ENCODE data around the gene GRK6. TPM values are rescaled to one million over a fixed set of nuclear protein-coding genes. Genes with fewer than 3 reads are reported as not detected.
A peak's percentile ranks its signal among the peaks of the same experiment; 100 is the strongest.

GRK6 gene
- total and polyA plus RNA-seq, 9 of the 15 experiments (the other 6 are each of a cell fraction or from before 2014, with no cell fraction given), result 0.63 to 122 (median 44.5) TPM

DNA sequence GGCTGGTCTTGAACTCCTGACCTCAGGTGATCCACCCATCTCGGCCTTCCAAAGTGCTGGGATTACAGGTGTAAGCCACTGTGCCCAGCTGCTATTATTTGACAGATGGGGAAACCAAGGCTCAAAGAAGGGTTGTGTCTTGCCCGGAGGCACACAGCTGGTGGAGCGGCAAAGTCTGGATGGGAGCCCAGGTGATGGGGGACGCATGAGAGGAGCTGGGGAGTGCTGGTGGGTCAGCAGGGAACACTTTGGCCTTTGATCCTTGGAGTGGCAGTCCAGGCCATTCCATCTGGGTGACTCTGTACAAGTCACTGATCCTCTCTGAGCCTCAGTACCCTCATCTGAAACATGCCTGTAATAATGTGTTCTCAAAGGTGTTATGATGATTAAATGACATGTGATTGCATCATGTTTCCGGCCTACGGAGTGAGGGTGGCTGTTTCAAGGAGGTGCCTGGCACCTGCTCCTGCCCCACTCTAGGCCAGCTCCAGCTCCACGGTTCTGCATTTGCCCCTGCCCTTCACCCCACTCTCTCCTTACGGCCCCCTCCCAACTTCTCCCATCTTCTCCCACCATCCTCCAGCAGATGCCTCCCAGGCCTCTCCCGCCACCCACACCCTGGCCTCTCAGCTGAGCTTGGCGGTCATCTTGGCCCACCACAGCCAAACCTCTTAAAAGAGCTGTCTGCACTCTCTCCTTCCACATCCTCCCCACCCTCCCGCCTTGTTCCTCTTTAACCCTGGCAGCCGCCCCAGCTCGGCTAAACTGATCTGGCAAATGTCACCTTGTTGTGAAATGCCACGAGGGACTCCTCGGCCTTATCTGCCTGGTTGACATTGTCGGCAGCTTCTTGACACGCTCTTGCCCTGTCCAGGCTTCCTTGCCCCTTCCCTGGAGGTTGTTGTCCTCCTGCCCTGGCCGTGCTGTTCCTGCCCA is 52.5 kb downstream of the GRK6 start (continued):
- TF ChIP-seq, protein P1, sequence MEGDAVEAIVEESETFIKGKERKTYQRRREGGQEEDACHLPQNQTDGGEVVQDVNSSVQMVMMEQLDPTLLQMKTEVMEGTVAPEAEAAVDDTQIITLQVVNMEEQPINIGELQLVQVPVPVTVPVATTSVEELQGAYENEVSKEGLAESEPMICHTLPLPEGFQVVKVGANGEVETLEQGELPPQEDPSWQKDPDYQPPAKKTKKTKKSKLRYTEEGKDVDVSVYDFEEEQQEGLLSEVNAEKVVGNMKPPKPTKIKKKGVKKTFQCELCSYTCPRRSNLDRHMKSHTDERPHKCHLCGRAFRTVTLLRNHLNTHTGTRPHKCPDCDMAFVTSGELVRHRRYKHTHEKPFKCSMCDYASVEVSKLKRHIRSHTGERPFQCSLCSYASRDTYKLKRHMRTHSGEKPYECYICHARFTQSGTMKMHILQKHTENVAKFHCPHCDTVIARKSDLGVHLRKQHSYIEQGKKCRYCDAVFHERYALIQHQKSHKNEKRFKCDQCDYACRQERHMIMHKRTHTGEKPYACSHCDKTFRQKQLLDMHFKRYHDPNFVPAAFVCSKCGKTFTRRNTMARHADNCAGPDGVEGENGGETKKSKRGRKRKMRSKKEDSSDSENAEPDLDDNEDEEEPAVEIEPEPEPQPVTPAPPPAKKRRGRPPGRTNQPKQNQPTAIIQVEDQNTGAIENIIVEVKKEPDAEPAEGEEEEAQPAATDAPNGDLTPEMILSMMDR (IDR thresholded peaks at IDR 0.05 in 2 of 3, conservative IDR thresholded peaks at IDR 0.05 in 1 of 3; ENCODE audit: insufficient read depth in 2 of 3, low read depth in 1 of 3, low read length in 3 of 3), result no peak
- TF ChIP-seq MECOM (CRISPR knock-in tag; IDR thresholded peaks at IDR 0.05) (no peak), ZFX (CRISPR knock-in tag; IDR thresholded peaks at IDR 0.05) (peak; percentile 28; the same call in 1 of the 2 replicates), MEIS2 (IDR thresholded peaks at IDR 0.05; ENCODE audit: partially characterized antibody) (peak; percentile 36), KDM2B (CRISPR knock-in tag; IDR thresholded peaks at IDR 0.05) (no peak), CEBPB (tag; IDR thresholded peaks at IDR 0.05) (peak; percentile 85), FOXA1 (IDR thresholded peaks at IDR 0.05; ENCODE audit: borderline replicate concordance) (no peak), ZNF766 (CRISPR knock-in tag; conservative IDR thresholded peaks at IDR 0.05) (no peak; the same call in 1 of the 2 replicates), ZNF263 (CRISPR knock-in tag; IDR thresholded peaks at IDR 0.05; ENCODE audit: borderline replicate concordance) (no peak), TCFL5 (CRISPR knock-in tag; conservative IDR thresholded peaks at IDR 0.05) (no peak), RBM39 (optimal IDR thresholded peaks at IDR 0.05; ENCODE audit: low read depth, low read length) (no peak), HDAC8 (tag; IDR thresholded peaks at IDR 0.05) (0 out of 2 replicates have a peak, but pooled peaks have one; percentile 46), ZNF717 (CRISPR knock-in tag; IDR thresholded peaks at IDR 0.05) (no peak), JUNB (CRISPR knock-in tag; conservative IDR thresholded peaks at IDR 0.05) (no peak), SNRNP70 (optimal IDR thresholded peaks at IDR 0.05; ENCODE audit: low read depth, low read length) (no peak), TEAD2 (tag; IDR thresholded peaks at IDR 0.05) (no peak), XRCC4 (IDR thresholded peaks at IDR 0.05; ENCODE audit: extremely low read depth, insufficient read depth, insufficient read length) (no peak), RBM25 (IDR thresholded peaks at IDR 0.05; ENCODE audit: low read depth, low read length, severe bottlenecking) (no peak)
- TF ChIP-seq, protein P2, sequence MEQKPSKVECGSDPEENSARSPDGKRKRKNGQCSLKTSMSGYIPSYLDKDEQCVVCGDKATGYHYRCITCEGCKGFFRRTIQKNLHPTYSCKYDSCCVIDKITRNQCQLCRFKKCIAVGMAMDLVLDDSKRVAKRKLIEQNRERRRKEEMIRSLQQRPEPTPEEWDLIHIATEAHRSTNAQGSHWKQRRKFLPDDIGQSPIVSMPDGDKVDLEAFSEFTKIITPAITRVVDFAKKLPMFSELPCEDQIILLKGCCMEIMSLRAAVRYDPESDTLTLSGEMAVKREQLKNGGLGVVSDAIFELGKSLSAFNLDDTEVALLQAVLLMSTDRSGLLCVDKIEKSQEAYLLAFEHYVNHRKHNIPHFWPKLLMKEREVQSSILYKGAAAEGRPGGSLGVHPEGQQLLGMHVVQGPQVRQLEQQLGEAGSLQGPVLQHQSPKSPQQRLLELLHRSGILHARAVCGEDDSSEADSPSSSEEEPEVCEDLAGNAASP (IDR thresholded peaks at IDR 0.05), result no peak
- TF ChIP-seq, protein P3, sequence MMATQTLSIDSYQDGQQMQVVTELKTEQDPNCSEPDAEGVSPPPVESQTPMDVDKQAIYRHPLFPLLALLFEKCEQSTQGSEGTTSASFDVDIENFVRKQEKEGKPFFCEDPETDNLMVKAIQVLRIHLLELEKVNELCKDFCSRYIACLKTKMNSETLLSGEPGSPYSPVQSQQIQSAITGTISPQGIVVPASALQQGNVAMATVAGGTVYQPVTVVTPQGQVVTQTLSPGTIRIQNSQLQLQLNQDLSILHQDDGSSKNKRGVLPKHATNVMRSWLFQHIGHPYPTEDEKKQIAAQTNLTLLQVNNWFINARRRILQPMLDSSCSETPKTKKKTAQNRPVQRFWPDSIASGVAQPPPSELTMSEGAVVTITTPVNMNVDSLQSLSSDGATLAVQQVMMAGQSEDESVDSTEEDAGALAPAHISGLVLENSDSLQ (IDR thresholded peaks at IDR 0.05), result no peak; the same call in 1 of the 2 replicates
- TF ChIP-seq, protein P4, sequence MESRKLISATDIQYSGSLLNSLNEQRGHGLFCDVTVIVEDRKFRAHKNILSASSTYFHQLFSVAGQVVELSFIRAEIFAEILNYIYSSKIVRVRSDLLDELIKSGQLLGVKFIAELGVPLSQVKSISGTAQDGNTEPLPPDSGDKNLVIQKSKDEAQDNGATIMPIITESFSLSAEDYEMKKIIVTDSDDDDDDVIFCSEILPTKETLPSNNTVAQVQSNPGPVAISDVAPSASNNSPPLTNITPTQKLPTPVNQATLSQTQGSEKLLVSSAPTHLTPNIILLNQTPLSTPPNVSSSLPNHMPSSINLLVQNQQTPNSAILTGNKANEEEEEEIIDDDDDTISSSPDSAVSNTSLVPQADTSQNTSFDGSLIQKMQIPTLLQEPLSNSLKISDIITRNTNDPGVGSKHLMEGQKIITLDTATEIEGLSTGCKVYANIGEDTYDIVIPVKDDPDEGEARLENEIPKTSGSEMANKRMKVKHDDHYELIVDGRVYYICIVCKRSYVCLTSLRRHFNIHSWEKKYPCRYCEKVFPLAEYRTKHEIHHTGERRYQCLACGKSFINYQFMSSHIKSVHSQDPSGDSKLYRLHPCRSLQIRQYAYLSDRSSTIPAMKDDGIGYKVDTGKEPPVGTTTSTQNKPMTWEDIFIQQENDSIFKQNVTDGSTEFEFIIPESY (CRISPR knock-in tag; IDR thresholded peaks at IDR 0.05), result peak; percentile 61

Data from K562 (cell line).